ENCODE results near the gene DCUN1D3.
"Not testable (repeated sequence)": the region's sequence is repeated elsewhere in the genome, so short reads cannot be mapped to it uniquely, and the experiment has no call there.

DCUN1D3 gene

DNA sequence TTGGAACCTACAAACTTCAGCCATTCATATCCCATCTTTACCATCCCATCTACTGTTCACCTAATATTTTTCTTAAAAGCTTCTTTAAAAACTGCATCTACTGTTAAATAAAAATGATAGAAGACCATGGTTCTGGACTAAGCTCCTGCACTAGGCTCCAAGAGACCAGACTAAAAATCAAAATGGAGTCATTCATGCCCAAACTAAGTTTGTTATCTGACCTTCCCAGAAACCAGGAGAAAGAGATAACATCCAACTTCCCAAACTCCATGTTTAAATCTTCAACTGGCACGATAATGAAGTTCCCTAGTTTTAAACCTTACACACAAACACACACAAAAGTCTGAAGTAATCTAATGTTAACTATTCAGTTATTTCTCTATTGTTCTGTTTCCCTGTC is 13.8 kb downstream of the DCUN1D3 start:
- no peak for DNase-seq

DNA sequence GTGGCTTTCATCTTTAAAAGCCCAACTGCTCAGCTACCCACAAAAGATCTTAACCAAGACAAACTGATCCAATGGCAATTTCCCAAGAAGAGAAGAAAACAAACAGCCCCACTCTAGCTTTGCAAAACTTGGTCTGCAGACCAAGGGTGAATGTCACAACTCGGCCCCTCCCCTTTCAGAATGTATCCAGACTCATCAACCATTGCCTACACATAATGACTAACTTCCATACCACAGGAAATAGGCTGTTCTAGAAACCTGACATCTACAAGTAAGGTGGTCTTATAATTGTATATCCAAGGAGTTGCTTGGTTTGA is 16.0 kb downstream of the DCUN1D3 start:
- no peak for DNase-seq

DNA sequence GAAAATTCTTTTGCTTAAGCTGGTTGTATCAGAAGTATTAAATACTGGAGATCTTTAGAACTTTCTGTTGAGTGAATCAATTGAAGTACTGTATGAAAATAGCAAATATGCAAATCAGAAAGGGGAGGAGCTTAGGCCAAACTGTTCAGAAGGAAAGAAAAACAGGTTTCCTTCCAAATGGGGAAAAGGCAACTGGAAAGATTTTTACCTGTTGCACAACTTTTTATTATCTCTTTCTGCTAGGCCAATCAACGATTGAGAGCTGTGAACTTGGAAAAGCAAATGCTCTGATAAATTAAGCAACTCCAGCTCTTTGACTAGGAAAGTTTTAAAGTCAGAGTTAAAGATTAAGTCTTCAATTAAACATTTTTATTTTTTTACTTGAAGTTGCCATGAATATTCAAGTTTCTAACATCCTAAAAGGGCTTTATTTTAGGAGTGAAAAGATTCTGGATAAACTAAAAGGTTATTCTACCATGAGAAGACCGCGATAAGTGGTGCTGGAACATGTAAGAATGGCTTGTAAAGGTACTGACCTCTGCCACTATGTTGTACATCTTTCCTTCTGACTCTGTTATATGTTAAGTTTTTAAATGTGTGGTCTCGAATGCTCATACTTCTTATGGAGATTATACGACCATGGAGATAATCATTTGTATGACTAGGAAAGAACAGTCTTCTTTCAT is 16.5 kb downstream of the DCUN1D3 start:
- no peak for DNase-seq

DNA sequence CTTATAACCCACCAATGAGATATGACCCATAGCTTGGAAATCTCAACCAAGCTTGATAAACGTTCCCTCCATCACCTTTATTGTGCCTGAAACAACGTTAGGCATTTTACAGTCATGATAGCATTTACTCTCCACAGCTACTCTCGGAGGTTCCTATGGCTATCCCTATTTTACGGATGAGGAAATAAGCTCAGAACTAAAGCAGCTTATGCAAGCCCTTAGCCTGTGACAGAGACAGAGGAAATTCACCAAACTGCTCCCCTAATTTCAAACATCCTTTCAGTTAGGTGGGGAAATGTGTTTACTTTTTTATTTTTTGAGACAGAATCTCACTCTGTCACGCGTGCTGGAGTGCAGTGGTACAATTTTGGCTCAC is 18.7 kb downstream of the DCUN1D3 start:
- DNase-seq: no peak

DNA sequence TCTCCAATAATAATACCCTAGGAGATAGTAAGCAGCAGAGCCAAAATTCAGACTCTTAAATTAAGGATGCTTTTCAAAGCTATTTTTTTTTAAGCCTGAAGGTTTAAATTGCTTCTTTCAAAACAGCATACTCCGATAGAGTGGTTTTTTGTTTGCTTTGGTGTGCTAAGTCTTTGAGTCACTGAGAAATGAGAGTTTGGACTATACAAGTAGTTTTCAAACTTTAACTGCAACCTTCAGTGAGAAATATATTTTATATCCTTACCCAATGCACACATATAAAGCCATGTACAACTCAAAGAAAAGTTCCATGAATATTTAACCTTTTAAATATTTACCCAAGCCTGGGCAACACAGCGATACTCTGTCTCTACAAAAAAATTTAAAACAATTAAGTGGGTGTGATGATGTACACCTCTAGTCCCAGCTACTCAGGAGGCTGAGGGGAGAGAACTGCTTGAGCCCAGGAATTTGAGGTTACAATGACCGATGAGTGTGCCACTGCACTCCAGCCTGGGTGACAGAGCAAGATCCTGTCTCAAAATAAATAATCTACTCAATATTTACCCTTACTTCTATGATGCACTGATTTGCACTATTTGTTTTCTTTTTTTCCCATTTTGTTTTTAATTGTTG is 19.2 kb downstream of the DCUN1D3 start:
- DNase-seq: no peak

DNA sequence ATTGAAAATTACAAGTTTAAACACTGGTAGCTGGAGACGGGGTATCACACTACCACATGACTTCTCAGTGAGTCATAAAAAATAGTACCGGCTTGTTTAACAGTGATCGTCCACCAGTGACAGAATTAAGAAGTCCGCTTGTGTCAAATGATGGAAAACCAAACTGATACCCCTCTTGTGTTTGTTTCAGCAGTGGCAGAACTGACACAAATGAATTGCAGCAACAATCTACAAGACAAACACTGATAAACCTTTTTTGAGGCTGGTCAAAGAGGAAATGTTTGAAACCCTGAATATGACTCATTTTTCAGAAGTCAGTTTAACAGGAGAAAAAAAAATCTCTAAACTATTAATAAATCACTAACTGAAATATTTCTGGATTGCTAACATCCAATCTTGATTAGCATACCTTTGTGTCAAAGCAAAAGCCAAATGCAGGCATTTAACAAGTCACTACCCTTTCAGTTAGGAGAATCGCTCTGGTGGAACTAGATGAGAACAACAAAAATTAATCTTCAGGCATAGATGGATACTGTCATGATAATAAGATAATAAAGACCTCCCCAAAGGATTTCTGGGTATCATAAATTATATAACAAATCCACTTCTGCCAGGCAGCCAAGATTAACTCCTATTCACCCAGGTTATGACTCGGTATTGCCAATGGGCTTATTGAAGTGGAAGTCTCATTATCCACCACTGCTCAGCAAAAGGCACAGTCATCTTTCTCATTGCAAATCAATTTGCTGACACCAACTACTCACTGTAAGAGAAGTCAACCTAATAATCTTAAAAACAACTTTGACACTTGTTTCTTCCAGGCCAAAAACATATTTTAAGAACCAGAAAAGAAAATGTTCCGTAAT is 20.8 kb downstream of the DCUN1D3 start:
- no peak for DNase-seq

DNA sequence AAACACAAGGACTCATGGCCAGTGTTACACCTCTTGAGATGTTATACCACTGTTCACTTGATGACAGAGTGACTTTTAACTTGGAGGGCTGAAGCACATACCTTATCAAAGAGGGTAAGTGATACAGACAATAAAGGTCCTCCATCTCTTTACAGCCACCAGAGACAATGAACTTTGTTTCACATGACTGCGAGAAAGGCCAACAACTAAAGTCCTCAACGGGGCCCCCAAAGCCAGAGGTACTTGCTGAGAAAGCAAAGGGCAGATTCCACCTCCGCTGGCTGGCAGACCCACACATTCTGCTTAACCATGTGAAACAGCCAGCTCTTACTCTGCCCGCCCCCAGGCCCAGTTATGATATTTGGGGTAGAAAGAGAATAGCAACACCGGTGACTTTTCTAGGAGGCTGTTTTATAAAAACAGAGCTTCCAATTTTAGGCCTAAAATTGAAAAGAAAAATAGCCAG is 21.4 kb downstream of the DCUN1D3 start:
- DNase-seq: no peak

DNA sequence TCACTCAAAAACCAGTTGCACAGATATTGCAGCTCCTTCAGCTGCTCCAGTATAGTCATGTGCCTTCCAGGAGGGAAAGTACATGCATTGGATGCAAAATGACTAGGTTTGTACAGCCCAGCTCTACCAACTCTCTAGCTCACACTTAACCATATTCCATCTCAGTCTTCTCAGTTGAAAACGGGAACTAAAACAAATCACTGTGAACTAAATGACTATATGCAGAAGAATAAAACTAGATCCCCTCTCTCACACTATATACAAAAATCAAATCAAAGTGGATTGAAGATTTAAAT is 24.9 kb downstream of the DCUN1D3 start:
- DNase-seq: no peak

DNA sequence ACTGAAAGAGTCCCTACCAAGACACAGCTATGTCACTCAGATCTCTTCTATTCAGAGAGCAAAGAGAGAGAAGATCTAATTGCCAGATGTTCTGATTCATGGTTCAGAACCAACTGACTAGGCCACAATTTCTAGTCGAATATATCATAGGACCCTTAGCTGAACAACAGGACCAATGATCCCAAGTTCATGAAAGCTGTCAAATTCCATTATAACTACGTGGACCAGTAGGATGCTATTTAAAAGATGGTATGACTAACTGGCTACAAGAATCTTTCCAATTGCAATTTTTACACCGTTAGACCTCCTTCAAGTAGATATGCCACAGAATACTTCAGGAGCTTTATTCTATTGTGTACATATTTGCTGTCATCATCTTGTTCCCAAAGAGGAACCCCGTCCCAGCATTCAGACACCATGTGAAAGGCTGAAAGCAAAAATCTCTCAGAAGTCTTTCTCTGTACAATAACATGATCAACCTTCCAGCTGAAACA is 26.0 kb downstream of the DCUN1D3 start:
- DNase-seq: no peak

DNA sequence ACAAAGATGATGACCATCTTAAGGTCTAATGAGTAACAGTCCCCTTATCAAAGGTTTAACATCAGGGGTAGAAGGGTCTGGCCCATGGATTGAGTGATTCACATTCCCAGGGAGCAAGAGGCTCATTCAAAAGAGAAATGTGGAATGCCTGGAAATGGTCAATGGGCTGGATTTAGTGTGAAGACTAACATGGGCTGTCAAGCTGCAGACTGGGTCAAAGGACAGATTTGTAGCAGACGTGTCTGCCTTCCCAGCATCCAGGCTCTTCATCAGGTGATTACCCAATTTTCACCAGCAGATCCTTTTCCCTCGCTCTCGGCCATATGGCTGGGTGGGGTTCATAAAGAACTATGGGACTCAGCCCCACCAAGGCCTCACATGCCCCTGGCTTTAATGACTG is 26.8 kb downstream of the DCUN1D3 start:
- no peak for DNase-seq

DNA sequence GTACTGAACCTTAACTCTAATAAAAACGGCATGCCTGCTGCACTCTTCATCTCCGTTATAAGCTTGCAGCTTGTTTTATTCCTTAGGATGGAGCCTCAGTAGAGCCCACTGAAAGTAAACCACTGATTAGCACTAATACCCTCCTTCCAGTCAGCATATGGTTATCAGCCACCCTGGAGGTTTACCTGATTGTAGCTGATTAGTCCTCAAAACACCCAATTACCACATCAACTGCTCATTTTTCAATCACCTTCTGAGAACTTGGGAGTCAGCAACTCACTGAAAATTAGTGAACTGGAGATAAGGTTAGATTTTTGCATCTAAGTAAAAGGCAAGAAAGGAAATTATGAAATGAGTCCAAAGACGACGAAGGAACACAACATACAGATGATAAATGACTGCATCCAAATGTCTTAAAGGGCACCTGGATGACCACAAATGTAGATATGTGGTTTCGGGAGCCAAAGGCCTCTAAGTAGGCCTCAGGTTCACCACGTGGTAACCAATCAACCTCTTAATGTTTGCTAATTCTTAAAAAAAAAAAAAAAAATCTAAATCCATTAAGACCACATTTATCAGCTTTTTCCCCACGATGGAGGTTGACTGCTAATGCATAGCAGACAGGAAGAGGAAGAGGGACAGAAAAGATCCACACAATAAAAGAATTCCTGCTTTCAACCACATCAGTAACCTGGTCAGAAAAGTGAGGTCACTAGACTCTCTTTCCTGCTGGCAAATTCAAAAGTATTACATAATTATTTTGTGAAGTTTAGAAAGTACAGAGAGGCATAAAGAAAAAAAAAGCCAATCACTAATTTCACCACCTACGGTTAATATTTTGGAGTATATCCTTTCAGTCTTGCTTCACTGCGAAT is 28.0 kb downstream of the DCUN1D3 start:
- no peak for DNase-seq

DNA sequence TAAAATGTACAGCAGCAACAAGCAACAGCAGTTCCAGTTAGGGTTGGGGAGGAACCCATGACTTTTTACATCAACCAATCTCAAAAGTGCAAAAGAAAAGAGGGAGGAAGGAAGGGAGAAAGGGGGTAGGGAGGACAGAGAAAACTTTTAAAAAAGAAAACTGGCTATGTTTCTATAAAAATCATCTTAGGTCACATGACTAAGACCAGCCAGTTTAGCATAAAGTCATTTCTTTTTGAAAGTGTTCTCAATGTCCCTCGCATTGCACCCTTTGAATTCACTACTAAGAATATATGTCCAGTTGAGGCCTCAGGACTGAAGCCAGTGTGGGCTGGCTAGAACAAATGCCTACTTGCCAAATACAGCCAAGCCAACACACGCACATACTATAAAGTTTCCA is 28.9 kb downstream of the DCUN1D3 start:
- DNase-seq: no peak

DNA sequence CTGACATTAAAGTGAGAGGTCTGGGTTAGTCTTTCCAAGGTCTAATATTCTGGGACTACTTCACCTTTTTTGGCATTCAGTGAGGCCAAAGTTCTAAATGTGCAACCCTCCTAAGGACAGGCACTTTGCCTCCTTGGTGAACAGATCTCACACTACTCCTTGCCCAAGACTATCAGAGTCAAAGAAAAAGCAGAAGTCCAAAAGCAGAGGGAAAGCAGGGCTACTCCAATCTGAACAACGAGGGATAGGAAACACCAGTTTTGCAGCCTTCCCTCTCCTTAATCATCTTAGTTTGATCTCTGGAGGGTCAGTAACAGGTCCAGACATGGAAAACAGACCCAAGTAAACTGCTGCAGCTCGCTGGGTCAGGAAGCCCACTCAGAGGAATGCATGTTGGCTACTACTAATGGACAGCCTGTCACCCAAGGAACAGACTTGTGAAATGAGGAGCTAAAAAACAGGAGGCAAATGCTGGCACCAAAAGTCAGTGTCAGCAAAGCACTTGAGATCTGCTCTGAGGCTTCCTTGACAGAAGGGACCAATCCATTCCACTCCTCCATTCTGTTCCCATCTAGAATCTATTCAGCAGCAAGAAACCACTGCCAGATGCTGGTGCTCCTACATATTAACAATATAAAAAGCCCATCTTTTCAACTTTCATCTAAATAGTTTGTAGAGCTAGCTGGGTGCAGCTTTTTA is 29.9 kb downstream of the DCUN1D3 start:
- no peak for DNase-seq

DNA sequence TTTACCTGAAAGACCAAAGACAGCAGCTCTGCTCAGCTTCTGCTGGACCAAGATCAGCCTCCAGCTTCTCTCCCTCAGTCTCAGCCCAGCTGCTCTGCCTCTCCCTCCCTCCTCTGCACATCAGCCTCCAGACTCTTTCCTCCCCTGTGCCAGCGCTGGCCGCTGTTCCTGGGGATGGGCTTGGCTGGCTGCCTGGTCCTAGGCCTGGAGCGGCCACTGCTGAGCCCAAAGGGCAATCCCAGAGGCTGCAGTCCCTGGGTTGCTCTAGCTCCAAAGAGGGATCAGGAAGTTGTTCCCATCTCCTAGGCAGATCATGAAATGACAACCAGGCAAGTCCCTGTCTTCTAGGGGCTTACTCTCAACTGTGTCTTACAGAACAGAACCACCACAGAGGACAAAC is 31.3 kb downstream of the DCUN1D3 start:
- no peak for DNase-seq

DNA sequence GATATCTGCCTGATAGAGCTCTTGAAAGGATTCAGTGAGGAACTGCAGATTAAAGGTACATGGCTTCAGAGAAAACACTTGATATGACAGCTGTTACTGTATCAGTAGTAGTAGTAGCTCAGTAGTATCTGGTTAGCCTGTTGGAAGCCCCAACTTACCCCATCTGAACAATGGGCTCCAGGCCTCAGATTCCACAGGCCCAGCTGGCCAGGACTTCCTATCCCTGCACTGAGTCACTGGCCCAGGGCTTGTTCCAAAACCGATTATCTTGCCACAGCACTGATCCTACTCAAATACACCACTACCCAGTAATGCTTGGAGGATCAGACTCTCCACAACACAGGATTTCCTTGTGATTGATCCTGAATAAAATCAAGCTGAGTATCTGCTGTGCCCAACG is 32.6 kb downstream of the DCUN1D3 start:
- no peak for DNase-seq

DNA sequence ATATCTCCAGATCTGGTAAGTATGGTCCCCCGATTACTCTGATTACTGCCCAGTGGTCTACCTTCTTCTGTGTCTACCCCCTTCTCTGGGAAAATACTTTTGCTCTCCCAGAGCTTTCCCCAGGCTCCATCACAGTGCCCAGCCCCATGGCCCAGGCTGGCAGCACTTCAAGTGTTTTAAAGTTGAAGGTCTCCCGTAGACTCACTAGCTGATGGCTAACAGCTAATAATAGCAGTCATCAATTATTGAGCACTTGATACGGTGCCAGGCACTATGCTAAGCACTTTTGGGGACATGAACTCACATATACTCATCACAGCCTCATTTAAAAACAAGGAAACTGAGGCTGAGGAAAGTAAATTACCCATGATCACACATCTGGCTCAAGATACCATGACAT is 33.4 kb downstream of the DCUN1D3 start:
- no peak for DNase-seq

DNA sequence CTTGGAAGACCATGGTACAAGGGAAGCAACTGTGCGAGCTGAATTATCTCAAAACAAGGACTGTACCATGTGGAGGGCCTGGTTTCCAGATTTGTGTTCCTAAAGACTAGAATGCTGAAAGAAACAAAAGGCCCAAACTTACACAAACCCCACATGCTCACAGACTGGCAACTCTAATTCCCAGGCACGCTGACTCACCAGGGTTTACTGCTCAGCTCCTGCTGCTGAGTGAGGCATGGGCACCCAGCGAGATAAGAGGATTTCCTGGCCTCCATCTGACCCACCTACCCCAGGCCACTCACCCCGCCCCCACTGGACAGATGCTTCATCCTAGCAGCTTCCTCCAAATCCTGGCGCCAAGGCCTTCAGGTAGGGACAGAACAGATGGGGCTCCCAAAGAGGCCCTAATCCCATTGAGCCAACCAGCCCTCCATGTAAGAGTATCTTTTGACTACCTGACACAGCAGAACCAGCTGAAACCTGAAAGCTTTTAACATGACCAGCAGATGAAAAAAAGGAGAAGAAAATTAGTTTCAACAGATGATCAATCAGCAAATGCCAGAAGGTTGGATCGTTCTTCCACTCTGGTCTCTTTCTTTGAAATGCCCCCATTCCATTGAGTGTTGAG is 33.9 kb downstream of the DCUN1D3 start:
- DNase-seq: no peak

DNA sequence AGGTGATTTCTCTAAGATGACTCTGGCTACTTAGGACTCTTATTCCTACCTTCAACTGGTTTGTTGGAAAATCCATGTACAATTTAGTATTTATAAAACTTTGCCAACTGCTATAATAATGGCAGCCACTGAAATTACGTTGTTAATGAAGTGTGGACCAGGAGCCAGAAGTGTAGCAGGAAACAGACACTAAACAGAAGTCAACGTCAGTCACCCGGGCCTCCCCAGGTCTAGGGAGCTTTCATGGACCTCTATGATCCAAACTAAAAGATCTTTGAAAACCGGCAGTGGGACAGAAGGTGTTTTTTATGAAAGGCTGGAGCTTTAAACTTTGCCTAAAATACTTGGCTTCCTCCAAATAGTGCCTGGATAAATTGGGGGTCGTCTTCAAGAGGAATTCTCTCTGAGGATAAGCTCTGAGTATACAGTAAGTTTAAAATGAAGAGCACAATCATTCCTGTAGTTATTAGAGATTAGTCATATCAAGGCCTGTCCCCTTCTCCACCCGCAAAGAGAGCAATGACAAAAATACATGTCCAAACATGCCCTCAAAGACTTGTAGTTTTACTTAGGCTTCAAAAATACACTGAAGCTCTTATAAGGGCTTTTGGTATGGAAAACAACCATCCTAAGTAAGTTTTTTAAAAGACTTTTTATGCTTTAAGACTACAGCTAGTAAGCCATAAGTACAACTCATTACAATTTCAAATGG is 34.6 kb downstream of the DCUN1D3 start:
- no peak for DNase-seq

DNA sequence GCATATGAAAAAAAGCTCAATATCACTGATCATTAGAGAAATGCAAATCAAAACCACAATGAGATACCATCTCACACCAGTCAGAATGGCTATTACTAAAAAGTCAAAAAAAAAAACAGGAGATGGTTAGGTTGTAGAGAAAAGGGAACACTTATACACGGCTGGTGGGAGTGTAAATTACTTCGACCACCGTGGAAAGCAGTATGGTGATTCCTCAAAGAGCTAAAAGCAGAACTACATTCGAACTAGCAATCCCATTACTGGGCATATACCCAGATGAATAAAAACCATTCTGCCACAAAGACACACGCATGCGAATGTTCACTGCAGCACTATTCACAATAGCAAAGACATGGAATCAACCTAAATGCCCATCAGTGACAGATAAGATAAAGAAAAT is 35.8 kb downstream of the DCUN1D3 start:
- not testable (repeated sequence) for DNase-seq

DNA sequence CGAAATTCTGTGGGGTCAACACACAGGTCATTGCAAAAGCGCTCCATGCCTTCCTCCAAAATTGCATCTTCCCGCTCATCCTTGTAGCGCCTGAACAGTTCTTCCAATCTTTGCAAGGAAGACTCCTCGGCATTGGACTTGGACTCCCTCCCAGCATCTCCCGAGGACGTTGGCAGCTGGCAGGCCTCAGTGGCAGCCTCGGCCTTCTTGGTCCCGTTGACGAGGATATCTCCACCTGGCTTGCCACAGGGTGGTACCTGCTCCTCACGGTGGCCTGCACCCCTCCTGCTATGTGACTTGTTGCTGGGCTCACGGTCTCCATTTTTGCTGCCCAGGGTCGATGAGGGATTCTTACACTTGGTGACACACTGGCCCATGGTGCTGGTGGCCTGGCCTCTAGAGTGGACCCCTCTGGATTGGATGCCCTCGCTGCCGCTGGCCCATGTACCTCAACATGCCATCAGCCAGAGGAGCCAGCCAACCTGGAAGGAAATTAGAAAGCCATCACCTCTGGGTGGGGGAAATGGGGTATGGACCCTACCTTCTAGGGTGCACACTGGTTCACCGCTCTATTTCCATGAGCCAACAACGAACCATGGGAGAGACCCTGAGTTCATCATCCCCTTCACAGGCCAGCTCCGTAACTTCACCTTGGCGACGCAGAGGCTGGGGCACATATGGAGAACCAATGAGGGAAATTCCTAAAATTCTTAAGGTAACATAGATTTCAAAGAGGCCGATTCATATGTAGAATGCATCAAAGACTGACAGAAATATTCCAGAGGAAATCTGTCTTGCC is 37.8 kb downstream of the DCUN1D3 start:
- no peak for DNase-seq

DNA sequence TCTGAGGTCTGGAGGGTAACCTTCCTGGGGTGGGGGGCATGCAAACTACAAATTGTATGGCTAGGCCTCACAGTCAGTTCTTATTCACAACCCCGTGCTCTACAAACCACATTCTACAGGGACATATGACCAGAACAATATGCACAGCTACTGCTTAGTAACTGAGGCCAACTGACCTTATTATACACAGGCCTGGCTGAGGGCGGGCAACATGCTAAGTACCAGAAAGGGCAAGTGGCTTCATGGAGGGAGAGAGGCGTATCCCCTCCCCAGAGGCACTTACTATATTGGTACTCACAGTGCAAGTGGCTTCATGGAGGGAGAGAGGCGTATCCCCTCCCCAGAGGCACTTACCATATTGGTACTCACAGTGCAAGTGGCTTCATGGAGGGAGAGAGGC is 39.2 kb downstream of the DCUN1D3 start:
- DNase-seq: not testable (repeated sequence)

All from NCI-H526 treated with DMSO at 0.1 percent for 48 hours (cell line).